SK-N-SH treated with all-trans-retinoic acid at 6 μM for 48 hours (cell line): ENCODE measurements around the gene MED15.

Experiments used
- CREB5 ChIP-seq: fragments of 250-450 bp; sonication (Bioruptor Pico); IDR thresholded peaks from 2 replicates; pipeline ENCODE4 v1.5.1; 2020; ENCODE audit warnings: low read depth, mild to moderate bottlenecking, moderate library complexity
- CSDC2 ChIP-seq: fragments of 250-450 bp; sonication (Bioruptor Pico); IDR thresholded peaks from 2 replicates; pipeline ENCODE4 v1.5.0; 2020; ENCODE audit warnings: mild to moderate bottlenecking, moderate library complexity
- ESRRG ChIP-seq: fragments of 250-450 bp; sonication (Bioruptor Pico); IDR thresholded peaks from 2 replicates; pipeline ENCODE4 v1.6.1; 2021; ENCODE audit warnings: mild to moderate bottlenecking
- GLIS3 ChIP-seq: fragments of 250-450 bp; sonication (Bioruptor Pico); IDR thresholded peaks from 2 replicates; pipeline ENCODE4 v1.5.0; 2020; ENCODE audit warnings: mild to moderate bottlenecking, moderate library complexity
- PPARA ChIP-seq: fragments of 250-450 bp; sonication (Bioruptor Pico); IDR thresholded peaks from 2 replicates; pipeline ENCODE4 v1.5.0; 2020; ENCODE audit warnings: mild to moderate bottlenecking, borderline replicate concordance
- RARB ChIP-seq: fragments of 250-450 bp; sonication (Bioruptor Pico); IDR thresholded peaks from 2 replicates; pipeline ENCODE4 v1.8.0; 2021; ENCODE audit warnings: mild to moderate bottlenecking, moderate library complexity
- TOX ChIP-seq: fragments of 250-450 bp; sonication (Bioruptor Pico); IDR thresholded peaks from 2 replicates; pipeline ENCODE4 v1.8.0; 2021; ENCODE audit warnings: mild to moderate bottlenecking, moderate library complexity, borderline replicate concordance
- ZC3H10 ChIP-seq: fragments of 250-450 bp; sonication (Bioruptor Pico); IDR thresholded peaks from 2 replicates; pipeline ENCODE4 v1.5.1; 2021; ENCODE audit warnings: mild to moderate bottlenecking, moderate library complexity
- ZFP30 ChIP-seq: fragments of 450-650 bp; formaldehyde crosslinking; IDR thresholded peaks from 2 replicates; pipeline ENCODE4 v1.5.0; 2022; ENCODE audit warnings: mild to moderate bottlenecking, moderate library complexity
- TF ChIP-seq, protein P1 (sequence below): fragments of 250-450 bp; sonication (Bioruptor Pico); IDR thresholded peaks from 2 replicates; pipeline ENCODE4 v1.8.0; 2021; ENCODE audit warnings: low read depth, mild to moderate bottlenecking, moderate library complexity, borderline replicate concordance
- TF ChIP-seq, protein P2 (sequence below): fragments of 250-450 bp; sonication (Bioruptor Pico); IDR thresholded peaks from 2 replicates; pipeline ENCODE4 v1.8.0; 2020; ENCODE audit warnings: mild to moderate bottlenecking, moderate library complexity, borderline replicate concordance

- TF ChIP-seq, protein P1, sequence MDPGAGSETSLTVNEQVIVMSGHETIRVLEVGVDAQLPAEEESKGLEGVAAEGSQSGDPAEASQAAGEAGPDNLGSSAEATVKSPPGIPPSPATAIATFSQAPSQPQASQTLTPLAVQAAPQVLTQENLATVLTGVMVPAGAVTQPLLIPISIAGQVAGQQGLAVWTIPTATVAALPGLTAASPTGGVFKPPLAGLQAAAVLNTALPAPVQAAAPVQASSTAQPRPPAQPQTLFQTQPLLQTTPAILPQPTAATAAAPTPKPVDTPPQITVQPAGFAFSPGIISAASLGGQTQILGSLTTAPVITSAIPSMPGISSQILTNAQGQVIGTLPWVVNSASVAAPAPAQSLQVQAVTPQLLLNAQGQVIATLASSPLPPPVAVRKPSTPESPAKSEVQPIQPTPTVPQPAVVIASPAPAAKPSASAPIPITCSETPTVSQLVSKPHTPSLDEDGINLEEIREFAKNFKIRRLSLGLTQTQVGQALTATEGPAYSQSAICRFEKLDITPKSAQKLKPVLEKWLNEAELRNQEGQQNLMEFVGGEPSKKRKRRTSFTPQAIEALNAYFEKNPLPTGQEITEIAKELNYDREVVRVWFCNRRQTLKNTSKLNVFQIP (CRISPR knock-in tag), result no peak
- TF ChIP-seq GLIS3 (CRISPR knock-in tag) (0 out of 2 replicates have a peak, but pooled peaks have one; percentile 8), TOX (CRISPR knock-in tag) (no peak), ESRRG (CRISPR knock-in tag) (no peak), ZFP30 (CRISPR knock-in tag) (no peak), CREB5 (CRISPR knock-in tag) (no peak), ZC3H10 (no peak), CSDC2 (CRISPR knock-in tag) (no peak), PPARA (CRISPR knock-in tag) (no peak), RARB (CRISPR knock-in tag) (no peak)
- TF ChIP-seq, protein P2, sequence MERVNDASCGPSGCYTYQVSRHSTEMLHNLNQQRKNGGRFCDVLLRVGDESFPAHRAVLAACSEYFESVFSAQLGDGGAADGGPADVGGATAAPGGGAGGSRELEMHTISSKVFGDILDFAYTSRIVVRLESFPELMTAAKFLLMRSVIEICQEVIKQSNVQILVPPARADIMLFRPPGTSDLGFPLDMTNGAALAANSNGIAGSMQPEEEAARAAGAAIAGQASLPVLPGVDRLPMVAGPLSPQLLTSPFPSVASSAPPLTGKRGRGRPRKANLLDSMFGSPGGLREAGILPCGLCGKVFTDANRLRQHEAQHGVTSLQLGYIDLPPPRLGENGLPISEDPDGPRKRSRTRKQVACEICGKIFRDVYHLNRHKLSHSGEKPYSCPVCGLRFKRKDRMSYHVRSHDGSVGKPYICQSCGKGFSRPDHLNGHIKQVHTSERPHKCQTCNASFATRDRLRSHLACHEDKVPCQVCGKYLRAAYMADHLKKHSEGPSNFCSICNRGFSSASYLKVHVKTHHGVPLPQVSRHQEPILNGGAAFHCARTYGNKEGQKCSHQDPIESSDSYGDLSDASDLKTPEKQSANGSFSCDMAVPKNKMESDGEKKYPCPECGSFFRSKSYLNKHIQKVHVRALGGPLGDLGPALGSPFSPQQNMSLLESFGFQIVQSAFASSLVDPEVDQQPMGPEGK (CRISPR knock-in tag), result no peak
Observed at GRCh38 chr22:20507253-20508066, at the start of gene MED15.
